GM12891 (cell line): Measurements from ENCODE around the gene RNF186.
"Not testable (repeated sequence)": the region's sequence is repeated elsewhere in the genome, so short reads cannot be mapped to it uniquely, and the experiment has no call there.

Experiments
- POLR2A ChIP-seq: IDR thresholded peaks from 2 replicates; pipeline ENCODE4 v1.6.1; 2011; ENCODE audit warnings: low read depth, low read length, control low read depth
- POLR2AphosphoS5 ChIP-seq: IDR thresholded peaks from 2 replicates; pipeline ENCODE4 v1.6.1; 2011; ENCODE audit warnings: low read depth, low read length, control low read depth
- POU2F2 ChIP-seq: IDR thresholded peaks from 2 replicates; pipeline ENCODE4 v1.6.1; 2011; ENCODE audit warnings: low read depth, mild to moderate bottlenecking, control low read depth, low read length, moderate library complexity
- SPI1 ChIP-seq: IDR thresholded peaks from 2 replicates; pipeline ENCODE4 v1.6.1; 2011; ENCODE audit warnings: low read depth, low read length, control low read depth
- TAF1 ChIP-seq: IDR thresholded peaks from 2 replicates; pipeline ENCODE4 v1.6.1; 2011; ENCODE audit warnings: low read depth, low read length, control low read depth

GRCh38 chr1:19790061-19790975 is 24.8 kb downstream of the RNF186 start:
- not testable (repeated sequence) for TF ChIP-seq TAF1, POLR2AphosphoS5, POLR2A, POU2F2, SPI1
